Activated CD8-positive, alpha-beta memory T cell treated with anti-CD3 and anti-CD28 coated beads, Interleukin-2, amount 50 U/mL, for 1 hour (primary cell): ENCODE measurements around the gene PPP1R1B.
A peak's percentile ranks its signal among the peaks of the same experiment; 100 is the strongest.

Source experiments
- DNase-seq: peaks from one replicate; pipeline ENCODE4 v3.0.0-alpha.2; 2020; ENCODE audit errors: extremely low read depth

The PPP1R1B gene

DNA sequence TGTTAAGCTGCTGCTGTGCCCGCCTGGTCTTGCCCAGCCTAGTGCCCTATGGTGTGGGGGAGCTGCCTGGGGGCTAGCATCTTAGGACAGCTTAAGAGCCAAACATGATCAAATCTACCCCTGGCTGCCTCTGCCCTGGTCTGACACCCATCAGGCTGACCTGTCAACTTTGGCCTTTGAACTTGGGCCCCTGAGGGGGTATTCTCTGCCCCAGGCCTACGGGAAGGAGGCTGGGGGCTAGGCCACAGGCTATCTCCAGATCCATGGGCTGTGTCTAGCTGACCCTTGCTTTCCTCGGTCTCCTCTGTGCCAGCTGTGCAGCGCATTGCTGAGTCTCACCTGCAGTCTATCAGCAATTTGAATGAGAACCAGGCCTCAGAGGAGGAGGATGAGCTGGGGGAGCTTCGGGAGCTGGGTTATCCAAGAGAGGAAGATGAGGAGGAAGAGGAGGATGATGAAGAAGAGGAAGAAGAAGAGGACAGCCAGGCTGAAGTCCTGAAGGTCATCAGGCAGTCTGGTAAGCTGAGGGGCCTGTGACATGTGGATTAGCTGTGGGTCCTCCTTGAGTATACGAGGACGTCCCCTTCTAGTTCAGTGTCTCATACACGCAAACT, 6.9 kb downstream of the PPP1R1B start:
- no peak for DNase-seq

DNA sequence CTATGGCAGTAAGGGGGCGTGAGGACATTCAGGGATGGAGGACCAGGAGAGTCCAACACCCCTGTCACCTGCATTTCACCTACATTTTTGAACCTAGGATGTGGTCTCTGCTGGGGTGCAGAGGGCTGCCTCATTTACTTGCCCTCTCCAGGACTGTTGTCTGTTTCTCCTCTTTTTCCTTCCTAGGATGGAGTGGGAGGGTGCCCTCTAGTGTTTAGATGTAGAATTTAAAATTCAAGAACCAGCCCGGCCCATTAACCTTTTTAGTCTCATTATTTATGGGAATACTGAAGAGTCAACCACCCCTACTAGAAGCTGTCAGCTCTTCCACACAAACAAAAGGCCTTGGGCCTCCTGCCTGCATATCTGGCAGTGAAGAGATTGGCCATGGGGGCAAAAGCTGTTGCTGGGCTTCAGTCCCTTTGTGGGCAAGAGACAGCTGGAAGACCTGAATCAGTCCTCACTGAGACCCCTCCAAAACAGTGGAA, 7.7 kb downstream of the PPP1R1B start:
- no peak for DNase-seq

DNA sequence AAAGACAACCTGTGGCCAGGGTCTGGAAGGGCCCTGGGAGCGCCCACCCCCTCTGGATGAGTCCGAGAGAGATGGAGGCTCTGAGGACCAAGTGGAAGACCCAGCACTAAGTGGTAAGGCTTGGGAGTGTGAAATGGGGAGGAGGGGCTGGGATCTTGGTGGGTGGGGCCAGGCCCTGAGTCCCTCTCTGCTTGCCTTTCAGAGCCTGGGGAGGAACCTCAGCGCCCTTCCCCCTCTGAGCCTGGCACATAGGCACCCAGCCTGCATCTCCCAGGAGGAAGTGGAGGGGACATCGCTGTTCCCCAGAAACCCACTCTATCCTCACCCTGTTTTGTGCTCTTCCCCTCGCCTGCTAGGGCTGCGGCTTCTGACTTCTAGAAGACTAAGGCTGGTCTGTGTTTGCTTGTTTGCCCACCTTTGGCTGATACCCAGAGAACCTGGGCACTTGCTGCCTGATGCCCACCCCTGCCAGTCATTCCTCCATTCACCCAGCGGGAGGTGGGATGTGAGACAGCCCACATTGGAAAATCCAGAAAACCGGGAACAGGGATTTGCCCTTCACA, 8.9 kb downstream of the PPP1R1B start:
- DNase-seq: no peak

DNA sequence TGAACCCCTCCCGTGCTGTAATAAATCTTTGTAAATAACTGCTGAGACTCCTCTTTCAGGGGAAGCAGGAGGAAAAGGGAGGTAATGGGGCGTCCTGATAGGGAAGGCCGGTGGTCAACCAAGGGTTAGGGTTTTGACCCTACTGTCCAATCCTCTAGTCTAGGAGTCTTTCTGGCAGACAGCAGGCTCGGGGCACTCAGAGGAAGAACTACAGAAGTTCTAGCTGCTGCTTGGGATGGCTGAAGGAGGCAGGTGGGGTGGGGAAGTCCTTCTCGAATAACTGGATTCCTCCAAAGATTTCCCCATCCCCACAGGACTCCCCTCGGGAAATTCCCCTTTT, 9.8 kb downstream of the PPP1R1B start:
- no peak for DNase-seq

DNA sequence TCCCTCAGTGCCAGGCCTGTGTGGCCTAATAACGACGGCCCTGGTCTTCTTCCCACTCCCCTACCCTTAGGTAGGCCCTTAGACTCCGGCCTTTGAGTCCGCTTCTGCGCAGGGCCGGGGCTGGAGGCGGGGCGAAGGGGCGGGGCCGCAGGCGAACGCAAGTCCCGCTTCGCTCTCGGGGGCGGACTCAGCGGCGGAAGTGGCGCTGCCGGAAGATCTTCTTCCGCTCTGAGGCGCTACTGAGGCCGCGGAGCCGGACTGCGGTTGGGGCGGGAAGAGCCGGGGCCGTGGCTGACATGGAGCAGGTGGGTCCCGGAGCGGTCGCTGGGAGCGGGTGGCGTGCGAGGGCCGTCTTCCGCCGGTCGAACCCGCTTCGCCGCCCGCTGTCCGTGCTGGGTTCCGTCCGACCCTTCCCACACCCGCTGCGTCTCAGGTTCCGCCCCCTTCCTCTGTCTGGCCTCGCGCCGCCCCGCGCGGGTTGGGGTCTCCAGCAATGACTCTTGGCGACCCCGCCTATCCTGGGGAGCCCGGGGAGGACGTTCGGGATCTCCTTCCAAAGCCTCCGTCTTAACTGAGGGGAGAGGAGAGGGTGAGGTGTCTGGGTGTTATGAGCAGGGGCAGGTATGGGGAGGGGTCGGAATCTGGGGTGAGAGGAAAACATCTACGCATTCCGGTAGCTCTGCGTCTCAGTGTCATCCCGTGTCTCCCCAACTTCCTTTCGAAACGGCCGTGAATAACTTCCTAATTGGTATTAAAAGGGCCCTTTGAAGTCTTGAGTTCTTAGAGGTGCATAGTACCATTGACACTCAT, 10.4 kb downstream of the PPP1R1B start, which contains the start of gene STARD3:
Gene STARD3, plus strand, starts transcription at position 218 of the 810 bp plus-strand sequence. CDS start 16,388 bp downstream, outside the sequence.
- peak; percentile 46 for DNase-seq

DNA sequence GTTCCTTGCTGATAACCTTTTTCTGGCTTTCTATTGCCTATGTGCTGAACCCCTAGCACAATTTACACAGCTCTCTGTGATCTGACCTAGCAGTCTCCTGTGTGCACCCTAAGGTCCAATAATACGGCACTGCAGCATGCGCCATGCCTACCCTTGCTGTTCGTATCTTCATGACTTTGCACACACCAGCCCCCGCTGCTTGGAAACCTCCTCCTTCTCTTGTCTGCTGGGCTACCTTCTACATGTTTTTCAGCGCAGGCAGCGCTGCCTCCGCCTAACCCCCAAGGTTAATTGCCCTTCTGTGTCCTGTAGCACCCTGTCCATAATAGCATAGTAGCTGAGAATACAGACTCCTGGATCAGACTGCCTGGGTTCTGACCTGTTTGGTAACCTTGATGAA, 11.6 kb downstream of the PPP1R1B start:
- DNase-seq: no peak

DNA sequence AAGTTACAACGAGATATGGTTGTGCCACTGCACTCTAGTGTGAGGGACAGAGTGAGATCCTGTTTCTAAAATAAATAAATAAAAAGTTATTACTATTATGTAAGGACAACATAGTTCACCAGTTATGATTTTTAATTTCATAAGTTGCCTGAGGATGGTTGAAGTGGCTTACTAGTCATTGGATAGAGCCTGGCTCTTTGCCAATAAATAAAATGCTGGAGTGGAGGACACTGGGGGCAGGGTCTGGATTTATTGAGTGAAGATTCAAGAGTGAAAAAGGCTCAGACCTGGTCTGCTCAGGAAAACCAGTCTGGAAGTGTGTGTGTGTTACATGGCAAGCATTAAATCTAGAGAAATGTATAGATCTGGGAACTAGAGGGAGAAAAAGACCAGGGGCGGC, 12.3 kb downstream of the PPP1R1B start:
- DNase-seq: no peak

DNA sequence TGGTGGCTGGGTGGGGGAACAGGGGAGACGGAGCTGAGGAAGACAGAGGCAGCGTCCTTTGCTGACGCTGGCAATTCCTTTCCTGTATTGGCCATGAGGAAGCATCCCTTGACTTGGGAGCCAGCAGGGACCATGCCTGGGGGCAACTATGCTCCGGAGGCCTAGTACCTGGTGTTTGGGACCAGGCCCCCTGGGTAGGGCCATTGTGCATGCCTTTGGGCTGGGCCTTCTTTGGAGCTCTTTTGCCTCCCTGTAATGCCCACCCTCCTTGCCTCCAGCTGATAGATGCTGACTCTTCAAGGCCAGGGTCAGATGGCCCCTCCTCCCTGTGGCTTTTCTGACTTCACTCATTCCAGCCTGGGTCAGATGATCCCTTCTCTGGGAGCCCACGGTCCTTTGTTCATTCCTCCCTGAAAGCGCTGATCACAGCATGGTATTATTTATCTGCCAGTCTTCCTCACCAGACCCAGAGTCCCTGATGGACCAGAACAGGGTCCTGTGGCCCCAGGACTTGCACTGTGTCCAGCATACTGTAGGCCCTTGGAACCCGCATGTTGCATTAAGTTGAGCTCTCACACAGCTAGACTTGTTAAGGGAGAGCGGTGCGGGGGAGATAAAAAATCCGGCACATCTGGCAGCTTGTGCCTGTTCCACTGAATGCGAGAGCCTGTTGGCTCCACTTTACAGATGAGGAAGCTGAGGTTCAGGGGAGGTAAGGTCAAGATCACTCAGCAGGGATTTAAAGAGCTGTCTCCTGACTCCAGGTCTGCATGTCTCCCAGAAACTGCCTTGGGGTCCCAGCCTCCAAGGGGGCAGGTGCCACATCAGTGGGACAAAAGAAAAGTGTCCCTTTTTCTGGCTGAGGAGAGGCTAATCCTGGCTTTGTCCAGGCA, 13.1 kb downstream of the PPP1R1B start:
- no peak for DNase-seq

DNA sequence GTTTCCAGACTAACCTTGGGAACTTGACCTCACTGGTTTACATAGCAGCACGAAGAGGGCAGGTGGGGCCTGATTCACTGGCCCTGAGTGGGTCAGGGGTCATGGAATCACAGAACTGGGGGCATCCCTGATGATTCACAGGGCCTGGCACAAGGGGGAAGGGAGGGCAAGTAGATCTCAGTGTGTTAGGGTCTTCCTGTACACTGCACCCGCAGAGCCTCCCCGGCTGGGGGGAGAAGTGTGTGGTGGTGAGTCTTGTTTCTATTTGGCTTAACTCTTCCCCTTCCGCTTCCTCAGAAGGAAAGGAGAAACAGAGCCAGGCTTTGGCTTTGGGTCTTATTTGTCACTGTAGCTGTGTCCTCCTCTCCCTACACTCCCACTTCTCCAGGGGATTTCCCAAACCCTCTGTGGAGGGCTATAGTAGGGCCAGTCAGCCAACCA, 13.9 kb downstream of the PPP1R1B start:
- DNase-seq: no peak

DNA sequence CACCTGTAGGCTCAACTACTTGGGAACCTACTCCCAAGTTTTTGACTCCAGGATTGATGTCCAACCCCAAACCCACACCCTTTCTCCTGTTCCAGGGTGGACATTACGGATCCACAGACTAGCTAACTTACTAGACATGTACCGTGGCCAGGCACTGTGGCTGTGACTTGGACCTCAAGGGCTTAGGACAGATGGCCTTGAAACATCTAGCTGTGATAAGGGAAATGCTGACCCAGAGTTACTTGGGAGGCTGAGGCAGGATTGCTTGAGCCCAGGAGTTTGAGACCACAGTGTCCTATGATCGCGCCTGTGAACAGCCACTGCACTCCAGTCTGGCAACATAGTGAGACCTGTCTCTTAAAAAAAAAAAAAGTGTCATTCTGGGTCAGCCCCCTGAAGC, 14.3 kb downstream of the PPP1R1B start:
- no peak for DNase-seq

DNA sequence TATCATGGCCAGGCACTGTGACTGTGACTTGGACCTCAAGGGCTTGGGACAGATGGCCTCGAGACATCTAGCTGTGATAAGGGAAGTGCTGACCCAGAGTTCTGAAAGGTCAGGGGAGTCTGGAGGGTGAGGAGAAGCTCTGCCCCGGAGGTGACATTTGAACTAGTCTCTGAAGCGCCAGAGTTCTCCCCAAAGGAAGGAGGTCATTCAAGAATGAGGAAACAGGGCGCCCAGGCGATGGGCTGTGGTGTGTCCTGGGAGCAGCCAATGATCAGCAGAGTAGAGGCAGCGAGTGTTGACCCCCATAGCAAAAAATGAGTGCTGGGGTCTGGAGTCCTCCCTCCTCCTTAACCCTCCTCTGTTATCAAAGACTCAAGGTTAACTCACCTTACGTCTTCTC, 15.1 kb downstream of the PPP1R1B start:
- DNase-seq: no peak

DNA sequence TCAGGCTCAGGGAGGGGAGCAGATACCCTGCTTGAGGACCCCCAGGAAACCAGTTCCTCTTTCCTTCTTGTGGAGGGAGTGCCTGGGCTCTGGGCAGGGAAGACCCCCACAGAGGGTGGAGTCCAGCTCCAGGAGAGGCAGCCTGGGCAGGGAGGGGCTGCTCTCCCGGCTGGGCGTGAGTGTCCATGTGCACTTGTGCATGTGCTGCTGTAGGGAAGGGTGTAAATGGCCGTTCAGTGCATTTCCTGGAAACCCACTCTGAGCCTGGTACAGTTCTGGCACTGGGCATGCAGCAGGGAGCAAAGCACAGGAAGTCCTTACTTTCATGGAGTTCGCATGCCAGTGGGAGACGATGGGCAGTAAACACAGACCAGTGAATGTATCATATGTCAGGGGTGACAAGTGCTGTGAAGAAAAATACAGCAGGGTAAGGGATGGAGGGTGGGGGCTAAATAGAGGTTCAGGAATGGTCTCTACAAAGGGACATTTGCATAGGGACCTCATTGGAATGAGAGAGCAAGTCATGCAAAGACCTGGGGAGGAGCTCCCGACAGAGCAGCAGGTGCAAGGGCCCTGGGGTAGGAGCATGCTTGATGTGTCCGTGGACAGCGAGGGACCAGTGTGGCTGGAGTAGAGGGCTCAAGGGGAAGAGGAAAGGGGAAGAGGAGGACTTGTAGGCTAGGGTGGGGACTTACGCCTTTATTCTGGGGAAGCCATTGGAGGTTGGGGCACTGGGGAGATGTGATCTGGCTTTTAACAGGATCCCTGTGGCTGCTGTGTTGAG, 15.7 kb downstream of the PPP1R1B start:
- DNase-seq: no peak

DNA sequence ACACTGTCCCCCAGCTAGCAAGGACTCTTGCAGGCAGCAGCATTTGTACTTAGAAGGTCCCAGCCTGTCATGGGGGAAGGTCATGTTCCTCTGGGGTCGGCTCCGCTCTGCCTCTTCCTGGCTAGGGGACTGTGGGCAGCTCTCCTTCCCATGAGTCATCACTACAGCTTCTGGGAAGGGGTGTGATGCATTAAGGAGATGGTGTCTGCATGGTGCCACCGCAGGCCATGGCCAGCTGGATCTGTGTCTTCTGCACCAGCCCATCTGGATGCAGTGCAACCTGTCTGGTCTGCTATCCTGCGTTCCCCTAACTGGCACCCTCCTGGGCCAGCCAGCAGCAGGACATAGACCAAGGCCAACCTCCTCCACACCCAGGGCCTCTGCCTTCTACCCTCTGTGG, 16.5 kb downstream of the PPP1R1B start:
- no peak for DNase-seq

DNA sequence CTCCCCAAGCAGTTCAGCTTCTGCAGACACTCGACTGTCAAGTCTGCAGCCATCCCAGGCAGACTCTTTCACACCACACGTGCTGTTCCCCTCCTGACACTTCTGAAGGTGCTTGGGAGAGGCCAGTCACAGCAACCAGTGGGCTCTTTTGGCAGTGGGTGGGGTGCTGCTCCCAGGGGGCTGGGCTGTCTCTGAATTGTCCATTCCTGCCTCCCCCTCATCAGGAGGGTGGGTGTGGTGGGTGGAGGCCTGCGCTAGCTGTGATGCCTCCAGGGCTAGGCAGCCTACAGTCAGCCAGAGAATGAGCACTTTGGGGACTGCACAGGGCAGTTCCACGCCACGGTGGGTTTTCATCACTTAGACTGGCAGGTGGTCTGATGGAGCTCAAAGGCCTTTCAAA, 20.5 kb downstream of the PPP1R1B start:
- DNase-seq: no peak

DNA sequence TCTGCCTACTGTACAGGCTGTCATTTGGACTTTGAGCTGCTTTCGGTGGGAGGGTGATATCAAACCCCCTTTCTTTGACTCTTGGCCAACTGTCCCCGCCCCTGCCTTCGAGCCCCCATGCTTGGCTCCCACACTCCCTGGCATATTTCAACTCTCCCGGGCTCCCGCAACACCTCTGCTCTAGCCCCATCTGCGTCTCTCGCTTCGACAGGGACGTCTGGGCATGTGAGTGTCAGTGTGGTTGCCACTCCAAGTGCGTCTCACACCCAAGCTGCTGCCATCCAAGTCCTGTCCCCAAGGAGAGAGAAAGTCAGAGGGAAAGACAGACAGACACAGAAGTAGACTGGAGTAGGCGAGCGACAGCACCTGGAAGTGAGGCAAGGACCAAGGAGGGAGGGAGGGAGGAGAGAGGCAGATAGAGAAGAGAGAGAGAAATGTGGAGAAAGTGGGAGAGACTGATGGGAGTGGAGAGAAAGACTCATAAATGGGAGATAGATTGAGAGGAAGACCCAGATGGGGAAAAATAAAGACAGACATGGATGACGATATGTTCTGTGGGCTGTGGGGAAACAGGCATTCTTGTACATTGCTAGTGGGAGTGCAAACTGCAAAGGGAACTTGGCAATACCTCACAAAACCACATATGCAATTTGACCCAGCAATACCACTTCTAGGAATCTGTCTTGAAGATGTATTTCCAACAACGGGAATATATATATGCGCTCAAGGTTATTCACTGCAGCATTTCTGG, 22.0 kb downstream of the PPP1R1B start:
- DNase-seq: no peak

DNA sequence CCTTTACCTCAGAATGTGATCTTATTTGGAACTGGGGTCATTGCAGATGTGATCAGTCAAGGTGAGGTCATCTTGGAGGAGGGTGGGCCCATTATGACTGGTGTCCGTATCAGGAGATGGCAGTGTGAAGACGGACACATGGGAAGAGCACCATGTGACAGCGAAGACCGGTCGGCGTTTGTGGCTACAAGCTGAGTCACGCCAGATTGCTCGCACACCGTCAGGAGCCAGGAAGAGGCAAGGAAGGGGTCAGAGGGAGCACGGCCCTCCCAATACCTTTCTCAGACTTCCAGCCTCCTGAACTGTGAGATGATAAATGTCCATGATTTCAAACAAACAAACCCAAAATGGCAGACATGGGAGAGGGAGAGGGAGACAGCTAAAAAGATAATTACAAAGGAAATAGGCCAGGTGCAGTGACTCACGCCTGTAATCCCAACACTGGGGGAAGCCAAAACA, 23.4 kb downstream of the PPP1R1B start:
- DNase-seq: no peak

DNA sequence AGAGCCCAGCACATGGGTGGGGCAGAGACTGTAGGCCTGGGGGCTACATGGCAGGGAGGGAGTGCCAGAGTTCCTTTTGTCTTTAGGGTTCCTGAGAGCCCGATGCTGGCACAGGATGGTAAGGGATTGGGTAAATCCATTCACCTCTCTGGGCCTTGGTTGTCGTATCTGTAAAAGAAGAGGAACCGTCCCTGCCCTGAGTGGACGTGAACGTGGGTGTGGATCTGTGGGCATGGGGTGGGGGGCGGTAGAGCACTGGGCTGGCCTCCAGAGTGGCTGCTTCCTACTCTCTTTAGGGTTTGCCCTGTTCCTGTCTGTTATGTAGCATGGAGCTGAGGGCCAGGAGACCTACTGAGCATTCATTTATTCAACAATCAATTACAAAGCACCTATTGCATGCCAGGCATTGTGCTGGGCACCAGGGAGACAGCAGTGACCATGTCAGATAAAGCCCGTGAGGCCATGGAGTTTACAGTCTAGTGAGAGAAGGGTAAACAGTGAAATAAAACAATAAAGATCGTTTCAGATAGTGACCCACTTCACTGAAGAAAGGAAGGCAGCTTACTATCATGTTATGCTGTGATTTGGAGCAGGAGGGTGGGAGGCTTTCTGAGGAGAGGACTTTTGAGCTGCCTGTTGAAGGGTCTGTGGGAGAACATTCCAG, 25.3 kb downstream of the PPP1R1B start:
- DNase-seq: no peak

DNA sequence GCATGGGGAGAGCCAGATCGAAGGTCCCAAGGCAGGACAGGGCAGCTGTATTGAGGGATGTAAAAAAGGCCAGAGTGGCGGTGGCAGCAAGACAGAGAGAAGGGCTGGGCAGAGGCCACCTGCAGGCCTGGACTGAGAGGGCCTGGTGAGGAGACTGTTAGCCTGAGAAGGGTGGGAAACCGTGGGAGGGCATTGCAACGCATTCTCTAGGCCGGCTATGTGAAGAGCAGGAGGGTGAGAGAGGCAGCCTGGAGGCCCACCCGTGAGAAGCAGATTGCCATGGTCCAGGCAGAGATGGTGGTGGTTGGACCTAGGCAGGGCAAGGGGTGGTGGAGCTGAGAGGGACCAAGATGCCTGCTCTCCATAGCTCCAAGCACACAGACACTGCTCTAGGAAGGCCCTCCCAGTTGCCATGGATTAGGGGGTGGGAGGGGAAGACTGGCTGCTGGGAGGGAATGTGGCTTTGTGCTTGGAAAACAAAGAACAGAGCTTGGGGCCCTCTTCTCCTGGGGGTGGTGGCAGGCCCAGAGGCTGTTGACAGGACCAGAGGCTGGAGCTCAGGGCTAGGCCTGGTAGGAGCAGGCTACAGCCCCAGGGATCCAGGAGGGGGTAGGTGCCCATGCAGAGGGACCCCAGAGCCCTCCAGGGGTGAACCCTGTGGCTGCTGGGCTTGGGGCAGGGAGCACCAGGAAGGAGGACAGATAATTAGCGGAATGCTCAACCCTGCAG, 26.0 kb downstream of the PPP1R1B start:
- no peak for DNase-seq

DNA sequence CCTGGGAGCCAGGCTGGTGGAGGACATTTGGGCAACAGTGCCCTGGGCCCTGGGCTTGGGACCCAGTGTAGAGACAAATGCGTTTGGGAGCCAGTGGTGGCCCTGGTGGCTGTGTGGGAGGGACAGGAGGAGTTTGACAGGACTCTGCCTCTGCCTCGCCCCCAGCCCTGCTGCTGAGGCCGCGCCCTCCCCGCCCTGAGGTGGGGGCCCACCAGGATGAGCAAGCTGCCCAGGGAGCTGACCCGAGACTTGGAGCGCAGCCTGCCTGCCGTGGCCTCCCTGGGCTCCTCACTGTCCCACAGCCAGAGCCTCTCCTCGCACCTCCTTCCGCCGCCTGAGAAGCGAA, 26.5 kb downstream of the PPP1R1B start:
- DNase-seq: no peak
